ENCODE measurements around the gene NUDCD3. TPM values are rescaled to one million over a fixed set of nuclear protein-coding genes. Genes with fewer than 3 reads are reported as not detected.

Gene NUDCD3
- total RNA-seq, 3 donors from 2014 or later: 68.4 to 80.3 (median 75.7) TPM

DNA sequence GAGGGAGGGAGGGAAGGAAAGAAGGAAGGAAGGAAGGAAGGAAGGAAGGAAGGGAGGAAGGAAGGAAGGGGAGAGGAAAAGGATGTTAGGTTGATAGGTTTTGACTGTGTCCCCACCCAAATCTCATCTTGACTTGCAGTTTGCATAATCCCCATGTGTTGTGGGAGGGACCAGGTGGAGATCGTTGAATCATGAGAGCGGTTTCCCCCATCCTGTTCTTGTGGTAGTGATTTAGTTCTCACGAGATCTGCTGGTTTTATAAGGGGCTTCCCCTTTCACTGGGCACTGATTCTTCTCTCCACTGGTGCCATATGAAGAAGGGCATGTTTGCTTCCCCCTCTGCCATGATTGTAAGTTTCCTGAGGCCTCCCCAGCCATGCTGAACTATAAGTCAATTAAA, 15.1 kb upstream of the NUDCD3 start:
- peak; percentile 34 to 50 for ATAC-seq

GRCh38 chr7:44498230-44498954, 7.9 kb upstream of the NUDCD3 start:
- ATAC-seq (no peak), DNase-seq (no peak)
- Mint-ChIP-seq H3K9me3 (no peaks in the 10 kb centered on the region), H3K36me3 (ENCODE audit: insufficient read depth) (no peaks in the 10 kb centered on the region), H3K4me3 (no peak overlapping the region), H3K4me1 (ENCODE audit: low read depth) (no peaks in the 10 kb centered on the region), H3K27me3 (ENCODE audit: low read depth) (peaks cover 2% of the 10 kb centered on the region)

More for the DNA sequence above, 15.1 kb upstream of the NUDCD3 start:
- no peaks in the 10 kb centered on the region for H3K36me3 Mint-ChIP-seq (ENCODE audit: insufficient read depth)
- peaks cover 5% of the 10 kb centered on the region for H3K27me3 Mint-ChIP-seq (ENCODE audit: low read depth)
- H3K4me3 Mint-ChIP-seq: no peak overlapping the region
- peaks cover 7% of the 10 kb centered on the region for H3K4me1 Mint-ChIP-seq (ENCODE audit: low read depth)
- peaks cover 8% of the 10 kb centered on the region for H3K9me3 Mint-ChIP-seq
- no peak for DNase-seq

DNA sequence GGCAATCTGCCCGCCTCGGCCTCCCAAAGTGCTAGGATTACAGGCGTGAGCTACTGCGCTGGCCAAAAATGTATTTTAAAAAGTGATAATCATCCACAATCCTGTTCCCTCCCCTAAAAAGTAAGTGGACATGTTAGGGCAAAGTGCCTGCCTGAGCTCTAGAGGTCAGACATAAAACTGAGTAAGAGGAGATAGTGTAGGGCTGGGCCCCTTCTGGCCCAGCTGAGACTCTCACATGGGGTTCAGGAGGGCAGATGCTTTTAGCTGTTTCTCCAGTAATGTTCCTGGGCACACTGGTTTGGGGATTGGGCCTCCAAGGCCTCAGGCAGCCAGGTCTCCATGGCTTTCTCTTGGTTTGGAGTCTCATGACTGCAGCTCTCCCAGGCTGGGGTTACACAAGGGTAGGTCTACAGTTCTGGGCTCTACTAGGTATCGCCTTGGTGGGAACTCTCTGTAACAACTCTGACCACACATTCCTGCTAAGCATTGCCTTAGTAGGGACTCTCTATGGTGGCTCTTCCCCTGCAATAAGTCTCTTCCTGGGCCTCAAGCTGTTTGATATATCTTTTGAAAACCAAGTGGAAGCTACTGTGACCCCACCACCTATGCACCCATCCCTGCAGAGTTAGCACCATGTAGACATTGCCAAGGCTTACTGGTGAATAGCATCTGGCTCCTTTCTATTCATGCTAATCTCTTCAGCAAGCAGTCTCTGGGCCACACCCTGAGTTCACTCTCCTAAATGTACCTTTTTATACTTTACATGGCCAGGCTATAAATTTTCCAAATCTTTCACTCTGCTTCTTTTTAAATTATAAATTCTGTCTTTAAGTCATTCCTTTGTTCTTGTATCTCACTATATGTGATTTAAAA, 6.9 kb upstream of the NUDCD3 start:
- Mint-ChIP-seq H3K27me3 (ENCODE audit: low read depth) (peaks cover 2% of the 10 kb centered on the region), H3K4me1 (ENCODE audit: low read depth) (no peaks in the 10 kb centered on the region), H3K36me3 (ENCODE audit: insufficient read depth) (no peaks in the 10 kb centered on the region), H3K4me3 (no peak overlapping the region), H3K9me3 (no peaks in the 10 kb centered on the region)
- DNase-seq (no peak), ATAC-seq (no peak)

- ATAC-seq (no peak), DNase-seq (no peak)
- Mint-ChIP-seq H3K9me3 (no peaks in the 10 kb centered on the region), H3K36me3 (ENCODE audit: insufficient read depth) (no peaks in the 10 kb centered on the region), H3K4me3 (no peak overlapping the region), H3K4me1 (ENCODE audit: low read depth) (no peaks in the 10 kb centered on the region), H3K27me3 (ENCODE audit: low read depth) (peaks cover 2% of the 10 kb centered on the region)
Measured at GRCh38 chr7:44496385-44496784, 5.9 kb upstream of the NUDCD3 start.

GRCh38 chr7:44494960-44495359, 4.5 kb upstream of the NUDCD3 start:
- no peaks in the 10 kb centered on the region for H3K36me3 Mint-ChIP-seq (ENCODE audit: insufficient read depth)
- no peak overlapping the region for H3K4me3 Mint-ChIP-seq
- peaks cover 7% of the 10 kb centered on the region for H3K4me1 Mint-ChIP-seq (ENCODE audit: low read depth)
- DNase-seq (no peak), ATAC-seq (no peak)
- H3K9me3 Mint-ChIP-seq: no peaks in the 10 kb centered on the region
- peaks cover 2% of the 10 kb centered on the region for H3K27me3 Mint-ChIP-seq (ENCODE audit: low read depth)

DNA sequence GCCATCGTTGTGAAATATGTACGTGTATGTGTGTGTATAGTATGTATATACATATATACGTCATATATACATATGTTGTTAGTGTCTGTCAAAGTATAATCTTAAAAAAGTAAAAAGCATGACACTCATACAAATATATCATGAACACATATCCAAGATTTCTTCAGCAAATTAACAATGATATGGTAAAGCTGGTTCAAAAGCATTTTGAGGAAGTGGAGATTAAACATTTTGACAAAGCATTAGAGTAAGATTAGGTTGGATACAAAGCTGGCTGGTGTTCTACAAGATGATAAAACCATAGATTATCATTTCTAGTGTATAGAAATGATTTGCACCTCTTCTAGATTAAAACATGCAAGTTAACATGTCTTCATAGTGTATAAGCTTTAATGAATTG, 771 bp upstream of the NUDCD3 start:
- ATAC-seq (no peak), DNase-seq (no peak)
- Mint-ChIP-seq H3K36me3 (ENCODE audit: insufficient read depth) (peaks cover 10% of the 10 kb centered on the region), H3K27me3 (ENCODE audit: low read depth) (no peaks in the 10 kb centered on the region), H3K9me3 (no peaks in the 10 kb centered on the region), H3K4me3 (peak overlapping the region; percentile 86), H3K4me1 (ENCODE audit: low read depth) (peaks cover 38% of the 10 kb centered on the region)

GRCh38 chr7:44489955-44490350, 505 bp downstream of the NUDCD3 start:
- DNase-seq (peak; percentile 32), ATAC-seq (peak; percentile 46 to 50)
- no peaks in the 10 kb centered on the region for H3K9me3 Mint-ChIP-seq
- peaks cover 48% of the 10 kb centered on the region for H3K4me1 Mint-ChIP-seq (ENCODE audit: low read depth)
- no peaks in the 10 kb centered on the region for H3K27me3 Mint-ChIP-seq (ENCODE audit: low read depth)
- peak overlapping the region; percentile 86 for H3K4me3 Mint-ChIP-seq
- H3K36me3 Mint-ChIP-seq (ENCODE audit: insufficient read depth): peaks cover 18% of the 10 kb centered on the region

DNA sequence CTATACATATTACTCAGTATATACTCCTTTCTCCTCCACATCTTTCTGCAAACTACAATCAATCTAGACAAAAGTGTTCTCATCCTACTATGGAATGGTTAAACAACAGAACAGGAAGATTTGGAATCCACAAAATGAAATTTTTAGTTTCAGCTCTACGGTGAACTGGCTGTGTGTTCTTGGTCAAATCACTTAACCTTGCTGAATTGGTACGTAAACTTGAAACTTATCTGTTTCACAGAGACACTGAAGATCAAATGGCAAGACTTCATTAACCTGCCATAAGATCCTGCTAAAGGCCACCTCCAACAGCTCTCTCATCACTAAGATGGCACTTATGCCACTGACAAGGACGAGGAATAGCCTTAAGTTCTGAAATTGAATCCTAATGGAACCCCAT, 1.5 kb downstream of the NUDCD3 start:
- peaks cover 56% of the 10 kb centered on the region for H3K4me1 Mint-ChIP-seq (ENCODE audit: low read depth)
- H3K4me3 Mint-ChIP-seq: peak overlapping the region; percentile 86
- H3K27me3 Mint-ChIP-seq (ENCODE audit: low read depth): no peaks in the 10 kb centered on the region
- H3K36me3 Mint-ChIP-seq (ENCODE audit: insufficient read depth): peaks cover 26% of the 10 kb centered on the region
- DNase-seq (no peak), ATAC-seq (no peak)
- H3K9me3 Mint-ChIP-seq: peaks cover under 1% of the 10 kb centered on the region

- DNase-seq (no peak), ATAC-seq (no peak)
- peaks cover 47% of the 10 kb centered on the region for H3K36me3 Mint-ChIP-seq (ENCODE audit: insufficient read depth)
- H3K27me3 Mint-ChIP-seq (ENCODE audit: low read depth): no peaks in the 10 kb centered on the region
- peaks cover 65% of the 10 kb centered on the region for H3K4me1 Mint-ChIP-seq (ENCODE audit: low read depth)
- peaks cover 17% of the 10 kb centered on the region for H3K9me3 Mint-ChIP-seq
- peak overlapping the region; percentile 5 for H3K4me3 Mint-ChIP-seq
Measured at GRCh38 chr7:44486693-44487092, 3.8 kb downstream of the NUDCD3 start.

DNA sequence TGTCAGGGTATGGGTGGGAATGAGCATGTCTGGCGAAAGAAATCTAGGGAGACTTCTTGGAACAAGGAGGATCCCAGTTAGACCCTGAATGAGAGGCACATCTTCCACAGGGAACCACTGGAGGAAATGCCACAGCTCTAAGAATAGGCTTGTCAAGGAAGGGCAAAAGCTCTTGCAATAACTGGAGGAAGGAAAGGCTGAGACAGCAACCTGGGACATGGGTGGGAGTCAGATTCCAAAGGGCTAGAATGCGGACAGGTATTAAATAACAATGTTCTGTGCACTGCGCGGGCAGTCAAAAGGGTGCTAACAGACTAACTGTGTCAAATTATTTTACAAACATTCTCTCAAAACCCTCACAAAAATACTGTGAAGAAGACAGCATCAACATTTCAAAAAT, 4.5 kb downstream of the NUDCD3 start:
- H3K36me3 Mint-ChIP-seq (ENCODE audit: insufficient read depth): peaks cover 52% of the 10 kb centered on the region
- H3K9me3 Mint-ChIP-seq: peaks cover 17% of the 10 kb centered on the region
- DNase-seq (no peak), ATAC-seq (no peak)
- no peak overlapping the region for H3K4me3 Mint-ChIP-seq
- H3K27me3 Mint-ChIP-seq (ENCODE audit: low read depth): no peaks in the 10 kb centered on the region
- H3K4me1 Mint-ChIP-seq (ENCODE audit: low read depth): peaks cover 67% of the 10 kb centered on the region

- Mint-ChIP-seq H3K4me3 (no peak overlapping the region), H3K27me3 (ENCODE audit: low read depth) (no peaks in the 10 kb centered on the region), H3K9me3 (peaks cover 17% of the 10 kb centered on the region), H3K4me1 (ENCODE audit: low read depth) (peaks cover 66% of the 10 kb centered on the region), H3K36me3 (ENCODE audit: insufficient read depth) (peaks cover 58% of the 10 kb centered on the region)
- ATAC-seq (no peak), DNase-seq (no peak)
Measured at GRCh38 chr7:44484482-44485313, 5.8 kb downstream of the NUDCD3 start.

GRCh38 chr7:44482502-44483485, 7.7 kb downstream of the NUDCD3 start:
- ATAC-seq: no peak
- Mint-ChIP-seq H3K4me1 (ENCODE audit: low read depth) (peaks cover 56% of the 10 kb centered on the region), H3K4me3 (no peak overlapping the region), H3K36me3 (ENCODE audit: insufficient read depth) (peaks cover 60% of the 10 kb centered on the region), H3K27me3 (ENCODE audit: low read depth) (no peaks in the 10 kb centered on the region), H3K9me3 (peaks cover 17% of the 10 kb centered on the region)
- no peak for DNase-seq

GRCh38 chr7:44477938-44478337, 12.5 kb downstream of the NUDCD3 start:
- Mint-ChIP-seq H3K36me3 (ENCODE audit: insufficient read depth) (peaks cover 49% of the 10 kb centered on the region), H3K4me3 (no peak overlapping the region), H3K27me3 (ENCODE audit: low read depth) (no peaks in the 10 kb centered on the region), H3K9me3 (peaks cover 8% of the 10 kb centered on the region), H3K4me1 (ENCODE audit: low read depth) (peaks cover 44% of the 10 kb centered on the region)
- ATAC-seq: no peak
- no peak for DNase-seq

Measured in activated T-cell treated with anti-CD3 and anti-CD28 coated beads, Interleukin-2, amount 50 U/mL, for 4 hours (primary cell).